Measurements from ENCODE around the gene FAM76A.

DNA sequence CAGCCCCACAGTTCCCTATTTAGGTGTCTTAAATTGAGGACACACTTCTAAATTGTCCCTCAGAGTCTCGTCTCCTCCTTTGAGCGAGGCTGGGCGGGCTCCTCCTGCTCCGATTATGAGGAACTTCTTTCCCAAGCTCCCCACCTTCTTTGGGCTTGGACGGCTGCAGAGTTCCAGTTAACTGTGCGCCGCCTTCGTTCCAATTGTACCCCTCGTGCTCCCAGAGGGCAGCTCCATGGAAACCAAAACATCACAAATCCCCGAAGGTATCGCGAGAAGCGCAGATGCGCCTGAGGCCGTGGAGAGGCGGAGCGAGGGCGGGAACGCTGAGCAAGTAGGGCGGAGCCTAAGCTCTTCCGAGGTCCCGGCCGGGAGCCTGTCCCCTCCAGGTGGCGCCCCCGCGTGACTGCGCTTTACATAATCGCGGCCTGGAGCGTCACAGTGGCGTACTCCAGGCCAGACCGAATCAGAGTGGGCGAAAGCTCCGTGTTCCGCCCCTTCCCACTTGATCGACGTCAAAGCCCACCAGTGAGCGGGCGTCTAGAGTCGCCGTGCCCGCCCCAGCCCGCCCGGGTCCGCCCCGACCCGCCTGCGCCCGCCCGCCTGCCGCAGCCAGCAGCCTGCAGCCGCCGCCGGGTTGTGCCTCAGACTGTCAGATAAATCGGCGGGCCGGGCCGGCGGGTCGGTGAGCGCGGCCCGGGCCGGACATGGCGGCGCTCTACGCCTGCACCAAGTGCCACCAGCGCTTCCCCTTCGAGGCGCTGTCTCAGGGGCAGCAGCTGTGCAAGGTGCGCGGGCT is at the start of gene FAM76A:
- TF ChIP-seq EZH2 (IDR thresholded peaks at IDR 0.05) (no peak), POLR2AphosphoS5 (IDR thresholded peaks at IDR 0.05; ENCODE audit: borderline replicate concordance, low read depth, low read length) (peak; percentile 65; the same call in 1 of the 2 replicates)
